OCI-LY1 (cell line): Measurements from ENCODE around the gene LMBR1L.
A peak's percentile ranks its signal among the peaks of the same experiment; 100 is the strongest.

ENCODE experiments used
- H2AFZ ChIP-seq: fragments of 200-600 bp; sonication (generic), shearing (Covaris generic); 2 replicates; pipeline ENCODE4 v1.6.0; 2014; ENCODE audit warnings: antibody characterized with exemption, mild to moderate bottlenecking, low read length
- H3F3A ChIP-seq: fragments of 200-600 bp; sonication (generic), shearing (Covaris generic); 2 replicates; pipeline ENCODE4 v1.6.0; 2014; ENCODE audit warnings: mild to moderate bottlenecking, antibody characterized with exemption, low read length, moderate library complexity; ENCODE audit not compliant: insufficient read depth
- H3K27ac ChIP-seq: fragments of 200-600 bp; sonication (generic); 2 replicates; pipeline ENCODE4 v1.5.1; 2014; ENCODE audit warnings: low read length, mixed run types, mild to moderate bottlenecking, low read depth; ENCODE audit not compliant: poor library complexity, severe bottlenecking
- H3K27me3 ChIP-seq: fragments of 200-600 bp; sonication (generic); 2 replicates; pipeline ENCODE4 v1.6.0; 2014; ENCODE audit warnings: antibody characterized with exemption, mild to moderate bottlenecking, low read length, moderate library complexity; ENCODE audit not compliant: insufficient read depth
- H3K36me3 ChIP-seq: fragments of 200-600 bp; sonication (generic); 2 replicates; pipeline ENCODE4 v1.6.1; 2014; ENCODE audit warnings: mild to moderate bottlenecking, antibody characterized with exemption, low read length, moderate library complexity, mixed read lengths; ENCODE audit not compliant: insufficient read depth
- H3K4me1 ChIP-seq: fragments of 200-600 bp; sonication (generic); 2 replicates; pipeline ENCODE4 v1.5.1; 2014; ENCODE audit warnings: mild to moderate bottlenecking, low read length, moderate library complexity; ENCODE audit not compliant: insufficient read depth, severe bottlenecking
- H3K4me2 ChIP-seq: fragments of 200-600 bp; sonication (generic), shearing (Covaris generic); 2 replicates; pipeline ENCODE4 v1.6.1; 2014; ENCODE audit warnings: low read length
- H3K4me3 ChIP-seq: fragments of 200-600 bp; sonication (generic); 2 replicates; pipeline ENCODE4 v1.5.1; 2014; ENCODE audit warnings: low read length, low read depth, mild to moderate bottlenecking, mixed read lengths; ENCODE audit not compliant: poor library complexity, severe bottlenecking
- H3K79me2 ChIP-seq: fragments of 200-600 bp; shearing (Covaris generic); 2 replicates; pipeline ENCODE4 v1.6.1; 2016; ENCODE audit warnings: mixed run types, low read length, mixed read lengths; ENCODE audit not compliant: insufficient read depth
- H3K9ac ChIP-seq: fragments of 200-600 bp; sonication (generic), shearing (Covaris generic); 2 replicates; pipeline ENCODE4 v1.6.1; 2014; ENCODE audit warnings: mild to moderate bottlenecking, low read length, mixed read lengths
- H3K9me2 ChIP-seq: fragments of 200-600 bp; sonication (generic), shearing (Covaris generic); 2 replicates; pipeline ENCODE4 v1.6.1; 2014; ENCODE audit warnings: low read depth, mild to moderate bottlenecking, low read length, mixed read lengths
- H3K9me3 ChIP-seq: fragments of 200-600 bp; shearing (Covaris generic); 2 replicates; pipeline ENCODE4 v1.6.1; 2014; ENCODE audit warnings: low read length, mixed read lengths
- H4K20me1 ChIP-seq: fragments of 200-600 bp; sonication (generic), shearing (Covaris generic); 2 replicates; pipeline ENCODE4 v1.6.0; 2016; ENCODE audit warnings: mild to moderate bottlenecking, low read length; ENCODE audit not compliant: insufficient read depth
- CTCF ChIP-seq: fragments of 200-600 bp; sonication (generic), shearing (Covaris generic); IDR thresholded peaks from 2 replicates; pipeline ENCODE4 v1.5.1; 2017; ENCODE audit warnings: mild to moderate bottlenecking, antibody characterized with exemption, low read length, moderate library complexity, mixed read lengths
- EZH2 ChIP-seq: fragments of 200-600 bp; sonication (generic), shearing (Covaris generic); IDR thresholded peaks from 2 replicates; pipeline ENCODE4 v1.8.0; 2017; ENCODE audit warnings: borderline replicate concordance, mixed run types, mild to moderate bottlenecking, antibody characterized with exemption, low read length, moderate library complexity, mixed read lengths

The LMBR1L gene, protein sequence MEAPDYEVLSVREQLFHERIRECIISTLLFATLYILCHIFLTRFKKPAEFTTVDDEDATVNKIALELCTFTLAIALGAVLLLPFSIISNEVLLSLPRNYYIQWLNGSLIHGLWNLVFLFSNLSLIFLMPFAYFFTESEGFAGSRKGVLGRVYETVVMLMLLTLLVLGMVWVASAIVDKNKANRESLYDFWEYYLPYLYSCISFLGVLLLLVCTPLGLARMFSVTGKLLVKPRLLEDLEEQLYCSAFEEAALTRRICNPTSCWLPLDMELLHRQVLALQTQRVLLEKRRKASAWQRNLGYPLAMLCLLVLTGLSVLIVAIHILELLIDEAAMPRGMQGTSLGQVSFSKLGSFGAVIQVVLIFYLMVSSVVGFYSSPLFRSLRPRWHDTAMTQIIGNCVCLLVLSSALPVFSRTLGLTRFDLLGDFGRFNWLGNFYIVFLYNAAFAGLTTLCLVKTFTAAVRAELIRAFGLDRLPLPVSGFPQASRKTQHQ

DNA sequence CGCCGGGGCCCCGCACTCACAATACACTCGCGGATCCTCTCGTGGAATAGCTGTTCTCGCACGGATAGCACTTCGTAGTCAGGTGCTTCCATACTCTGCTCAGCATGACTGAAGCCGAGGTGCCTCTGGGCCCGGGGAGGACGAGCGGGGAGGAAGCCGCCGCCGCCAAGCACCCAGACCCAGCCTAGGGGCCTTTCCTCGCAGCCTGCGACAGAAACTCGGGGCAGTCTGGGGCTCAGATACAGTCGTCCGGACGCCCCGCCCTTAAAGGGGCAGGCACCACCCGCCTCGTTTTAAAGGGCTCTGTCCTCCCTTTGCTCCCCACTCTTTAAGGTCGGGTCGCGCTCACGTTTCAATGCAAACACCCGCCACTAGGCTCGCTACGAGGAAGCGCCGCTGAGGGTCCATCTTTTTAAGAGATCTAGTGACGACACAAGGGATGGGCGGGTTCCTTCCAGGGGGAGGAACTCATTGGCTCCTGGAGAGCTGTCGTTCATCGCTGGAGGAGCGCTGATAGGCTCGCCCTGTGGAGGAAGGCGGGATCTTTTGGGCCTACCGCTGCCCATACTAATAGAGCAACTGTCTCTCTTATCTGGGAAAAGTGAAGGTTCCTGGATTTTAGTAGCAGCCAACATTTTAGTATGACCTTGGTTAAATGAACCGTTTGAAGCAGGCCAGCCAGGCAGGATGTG lies at the start of gene LMBR1L:
TSS of gene LMBR1L (minus strand) at position 384 of the 692 bp plus-strand sequence. CDS start at position 92, 292 bp downstream.
- Histone ChIP-seq H3K4me3 (peak within 1 kb of the TSS; percentile 92), H3K27ac (peak within 1 kb of the TSS; percentile 58), H2AFZ (peak within 1 kb of the TSS; percentile 81), H3F3A (no peaks in the 10 kb centered on the region), H3K27me3 (no peaks in the 10 kb centered on the region), H4K20me1 (no peaks in the 10 kb centered on the region), H3K79me2 (no peaks in the 10 kb centered on the region), H3K9ac (peak within 1 kb of the TSS; percentile 88), H3K9me3 (no peaks in the 10 kb centered on the region), H3K4me1 (peaks cover 19% of the 10 kb centered on the region), H3K9me2 (no peaks in the 10 kb centered on the region), H3K36me3 (no peaks in the 10 kb centered on the region), H3K4me2 (peak within 1 kb of the TSS; percentile 80)
- TF ChIP-seq CTCF (peak; percentile 42), EZH2 (no peak)

GRCh38 chr12:49160399-49160798 lies 49.8 kb upstream of the LMBR1L start:
- Histone ChIP-seq H3K4me1 (peaks cover 55% of the 10 kb centered on the region), H3F3A (peaks cover 8% of the 10 kb centered on the region; the same call in 1 of the 2 replicates), H3K9me2 (no peaks in the 10 kb centered on the region), H3K36me3 (no peaks in the 10 kb centered on the region), H3K9me3 (no peaks in the 10 kb centered on the region), H3K79me2 (no peaks in the 10 kb centered on the region), H2AFZ (no peak overlapping the region), H3K27ac (peak overlapping the region; percentile 99), H4K20me1 (no peaks in the 10 kb centered on the region), H3K9ac (peak overlapping the region; percentile 25), H3K4me2 (peak overlapping the region; percentile 43), H3K4me3 (peak overlapping the region; percentile 36), H3K27me3 (no peaks in the 10 kb centered on the region)
- TF ChIP-seq CTCF (no peak), EZH2 (no peak)

GRCh38 chr12:49154221-49154620 lies 43.6 kb upstream of the LMBR1L start:
- no peaks in the 10 kb centered on the region for H3K9me3 ChIP-seq
- TF ChIP-seq EZH2 = no peak
- no peak for TF ChIP-seq CTCF
- peaks cover 28% of the 10 kb centered on the region for H3K4me1 ChIP-seq
- H2AFZ ChIP-seq = no peak overlapping the region
- no peak overlapping the region for H3K4me3 ChIP-seq
- no peak overlapping the region for H3K9ac ChIP-seq
- no peak overlapping the region for H3K27ac ChIP-seq
- no peak overlapping the region for H3K4me2 ChIP-seq
- H3K36me3 ChIP-seq = no peaks in the 10 kb centered on the region
- H3K79me2 ChIP-seq = no peaks in the 10 kb centered on the region
- H4K20me1 ChIP-seq = no peaks in the 10 kb centered on the region
- no peaks in the 10 kb centered on the region for H3K9me2 ChIP-seq
- peaks cover 5% of the 10 kb centered on the region; the same call in 1 of the 2 replicates for H3F3A ChIP-seq
- no peaks in the 10 kb centered on the region for H3K27me3 ChIP-seq
